Uterus (tissue), 4 donors: ENCODE measurements around the gene PGAM4. TPM values are rescaled to one million over a fixed set of nuclear protein-coding genes. Genes with fewer than 3 reads are reported as not detected.

Experiments
- DNase-seq, 2 donors: peaks; one replicate each; pipeline ENCODE4 v3.0.0-alpha.2; 2019 to 2020
- H3K27ac ChIP-seq, 2 donors: fragments of 200-600 bp; sonication (generic); 1 replicate in 1 of 2; 2 replicates in 1 of 2; pipeline ENCODE4 v1.5.1; 2016 to 2018
- H3K27me3 ChIP-seq, 2 donors: fragments of 200-600 bp; sonication (generic); one replicate each; pipeline ENCODE4 v1.5.1; 2018 to 2019; ENCODE audit warnings: control low read depth in 1 of 2
- H3K36me3 ChIP-seq, 2 donors: fragments of 200-600 bp; sonication (generic); one replicate each; pipeline ENCODE4 v1.5.1; 2019; ENCODE audit warnings: control low read depth in 1 of 2
- H3K4me1 ChIP-seq, 2 donors: fragments of 200-600 bp; sonication (generic); one replicate each; pipeline ENCODE4 v1.5.1; 2018 to 2019; ENCODE audit warnings: control low read depth in 1 of 2
- H3K4me3 ChIP-seq, 2 donors: fragments of 200-600 bp; sonication (generic); 1 replicate in 1 of 2; 2 replicates in 1 of 2; pipeline ENCODE4 v1.5.1; 2018 to 2019; ENCODE audit warnings: mild to moderate bottlenecking in 1 of 2
- H3K9me3 ChIP-seq, 2 donors: fragments of 200-600 bp; sonication (generic); one replicate each; pipeline ENCODE4 v1.5.1; 2019; ENCODE audit warnings: control low read depth in 1 of 2
- POLR2A ChIP-seq, 2 donors: fragments of 450-650 bp; IDR thresholded peaks; one replicate each; pipeline ENCODE4 v1.6.1; 2016; ENCODE audit warnings: antibody characterized with exemption in 2 of 2, mild to moderate bottlenecking in 1 of 2, moderate library complexity in 1 of 2
- intact Hi-C: fragments of 100-400 bp; cut with DNase I; formaldehyde crosslinking; loops from one replicate; pipeline ENCODE4 v1.15.1; 2023; ENCODE audit warnings: low total_unique reads
- total RNA-seq, 4 donors: library from RNA; depleted of rRNA in 3 of 4; stranded (reverse); fragments of >200 nt in 3 of 4; gene quantifications; one replicate each; pipeline versions ENCODE4 v1.1.0 to v1.2.4, GENCODE V29; 2014 to 2023
- TF ChIP-seq, protein P1 (sequence below), 4 experiments: fragments of 200-600 bp in 2 of 4; fragments of 450-650 bp in 2 of 4; sonication (generic) in 2 of 4; IDR thresholded peaks; one replicate each; pipeline ENCODE4 v1.5.1; 2016 to 2019; ENCODE audit warnings: antibody characterized with exemption in 4 of 4, mild to moderate bottlenecking in 2 of 4, moderate library complexity in 1 of 4
- donor health status: DM: yes; HTN: yes; CAD: no.

PGAM4 gene
- total RNA-seq, 4 donors from 2014 or later, result not detected

DNA sequence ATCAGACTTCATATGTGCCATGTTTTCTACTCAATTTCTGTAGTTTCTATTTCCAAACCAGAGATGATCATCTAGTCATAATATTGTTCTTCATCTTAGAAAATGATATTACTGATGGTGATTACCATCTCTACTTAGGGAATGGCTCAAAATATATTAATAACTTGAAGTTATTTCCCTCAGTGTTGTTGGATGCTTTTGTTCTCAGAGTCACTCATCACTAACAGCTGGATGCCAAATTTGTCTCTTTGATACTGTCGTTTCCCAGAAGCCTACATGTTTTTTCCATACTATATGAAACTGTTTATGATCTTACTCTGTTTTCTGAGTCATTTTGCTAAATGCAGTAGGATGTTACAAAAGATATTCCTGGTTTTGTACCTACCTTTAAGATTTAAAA is 8.9 kb downstream of the PGAM4 start:
- no peak for DNase-seq
- Histone ChIP-seq H3K27ac (no peak overlapping the region), H3K4me1 (no peaks in the 10 kb centered on the region), H3K36me3 (no peaks in the 10 kb centered on the region), H3K9me3 (no peaks in the 10 kb centered on the region), H3K27me3 (no peaks in the 10 kb centered on the region), H3K4me3 (no peak overlapping the region)
- intact Hi-C loops, result no loop called here
- TF ChIP-seq, protein P1, sequence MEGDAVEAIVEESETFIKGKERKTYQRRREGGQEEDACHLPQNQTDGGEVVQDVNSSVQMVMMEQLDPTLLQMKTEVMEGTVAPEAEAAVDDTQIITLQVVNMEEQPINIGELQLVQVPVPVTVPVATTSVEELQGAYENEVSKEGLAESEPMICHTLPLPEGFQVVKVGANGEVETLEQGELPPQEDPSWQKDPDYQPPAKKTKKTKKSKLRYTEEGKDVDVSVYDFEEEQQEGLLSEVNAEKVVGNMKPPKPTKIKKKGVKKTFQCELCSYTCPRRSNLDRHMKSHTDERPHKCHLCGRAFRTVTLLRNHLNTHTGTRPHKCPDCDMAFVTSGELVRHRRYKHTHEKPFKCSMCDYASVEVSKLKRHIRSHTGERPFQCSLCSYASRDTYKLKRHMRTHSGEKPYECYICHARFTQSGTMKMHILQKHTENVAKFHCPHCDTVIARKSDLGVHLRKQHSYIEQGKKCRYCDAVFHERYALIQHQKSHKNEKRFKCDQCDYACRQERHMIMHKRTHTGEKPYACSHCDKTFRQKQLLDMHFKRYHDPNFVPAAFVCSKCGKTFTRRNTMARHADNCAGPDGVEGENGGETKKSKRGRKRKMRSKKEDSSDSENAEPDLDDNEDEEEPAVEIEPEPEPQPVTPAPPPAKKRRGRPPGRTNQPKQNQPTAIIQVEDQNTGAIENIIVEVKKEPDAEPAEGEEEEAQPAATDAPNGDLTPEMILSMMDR (IDR thresholded peaks at IDR 0.05), result no peak
- no peak for TF ChIP-seq POLR2A (IDR thresholded peaks at IDR 0.05)

DNA sequence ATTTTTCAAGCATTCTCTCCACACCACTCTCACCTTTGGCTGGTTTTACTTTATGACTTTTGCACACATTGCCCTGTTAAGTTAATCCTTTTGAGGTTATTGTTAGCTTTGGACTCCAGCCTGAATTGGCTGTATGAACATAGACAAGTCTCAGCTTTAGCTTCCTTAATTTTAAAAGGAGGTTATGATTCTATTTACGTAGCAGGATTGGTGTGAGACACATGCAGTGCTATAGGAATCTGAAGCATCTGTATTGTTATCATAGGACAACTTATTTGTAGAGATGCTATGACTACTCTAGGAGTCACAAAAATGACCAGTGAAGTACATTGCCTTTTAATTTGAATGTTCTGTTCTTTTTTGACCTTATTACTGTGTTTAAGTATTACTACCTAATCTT is 15.7 kb downstream of the PGAM4 start:
- H3K27ac ChIP-seq, result no peak overlapping the region
- H3K4me1 ChIP-seq, result no peaks in the 10 kb centered on the region
- no peak for DNase-seq
- H3K36me3 ChIP-seq, result no peaks in the 10 kb centered on the region
- H3K9me3 ChIP-seq, result no peaks in the 10 kb centered on the region
- TF ChIP-seq POLR2A (IDR thresholded peaks at IDR 0.05), result no peak
- TF ChIP-seq, protein P1 (IDR thresholded peaks at IDR 0.05), result no peak
- intact Hi-C loops, result no loop called here
- H3K4me3 ChIP-seq, result no peak overlapping the region
- no peaks in the 10 kb centered on the region for H3K27me3 ChIP-seq

DNA sequence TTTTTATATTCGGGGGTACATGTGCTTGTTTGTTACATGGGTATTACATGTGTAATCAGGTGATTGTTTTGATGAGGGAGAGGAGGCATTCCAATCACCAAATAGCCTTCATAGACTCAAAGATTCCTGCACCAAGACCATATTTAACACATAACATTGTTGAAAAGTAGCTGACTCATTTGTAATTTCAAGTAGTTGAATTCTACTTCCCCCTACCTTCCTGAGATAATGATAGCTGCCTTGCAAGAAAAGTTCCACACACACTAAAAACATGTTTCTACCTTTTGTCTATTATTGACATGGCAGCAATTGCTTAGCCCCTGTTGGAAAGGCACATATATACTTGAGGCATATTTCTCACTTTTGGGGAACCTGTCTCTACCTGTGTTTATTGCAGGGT is 16.1 kb downstream of the PGAM4 start:
- Histone ChIP-seq H3K27ac (no peak overlapping the region), H3K4me1 (no peaks in the 10 kb centered on the region), H3K9me3 (no peaks in the 10 kb centered on the region), H3K4me3 (no peak overlapping the region), H3K27me3 (no peaks in the 10 kb centered on the region), H3K36me3 (no peaks in the 10 kb centered on the region)
- TF ChIP-seq POLR2A (IDR thresholded peaks at IDR 0.05), result no peak
- TF ChIP-seq, protein P1 (IDR thresholded peaks at IDR 0.05), result no peak
- no peak for DNase-seq
- intact Hi-C loops, result no loop called here

DNA sequence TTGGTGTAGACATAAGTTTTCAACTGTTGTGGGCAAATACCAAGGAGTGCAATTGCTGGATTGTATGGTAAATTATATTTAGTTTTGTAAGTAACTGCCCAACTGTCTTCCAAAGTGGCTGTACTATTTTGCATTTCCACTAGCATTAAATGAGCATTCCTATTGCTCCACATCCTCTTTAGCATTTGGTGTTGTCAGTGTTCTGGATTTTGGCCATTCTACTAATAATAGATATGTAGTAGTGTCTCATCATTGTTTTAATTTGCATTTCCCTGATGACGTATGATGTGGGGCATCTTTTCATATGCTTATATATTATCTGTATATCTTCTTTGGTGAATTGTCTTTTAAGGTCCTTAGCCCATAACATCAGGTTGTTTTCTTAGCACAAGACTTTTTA is 17.3 kb downstream of the PGAM4 start:
- no peak for DNase-seq
- no peak overlapping the region for H3K4me3 ChIP-seq
- no peaks in the 10 kb centered on the region for H3K4me1 ChIP-seq
- no peak overlapping the region for H3K27ac ChIP-seq
- no peaks in the 10 kb centered on the region for H3K36me3 ChIP-seq
- TF ChIP-seq POLR2A (IDR thresholded peaks at IDR 0.05), result no peak
- TF ChIP-seq, protein P1 (IDR thresholded peaks at IDR 0.05), result no peak
- H3K9me3 ChIP-seq, result no peaks in the 10 kb centered on the region
- intact Hi-C loops, result no loop called here
- H3K27me3 ChIP-seq, result no peaks in the 10 kb centered on the region

DNA sequence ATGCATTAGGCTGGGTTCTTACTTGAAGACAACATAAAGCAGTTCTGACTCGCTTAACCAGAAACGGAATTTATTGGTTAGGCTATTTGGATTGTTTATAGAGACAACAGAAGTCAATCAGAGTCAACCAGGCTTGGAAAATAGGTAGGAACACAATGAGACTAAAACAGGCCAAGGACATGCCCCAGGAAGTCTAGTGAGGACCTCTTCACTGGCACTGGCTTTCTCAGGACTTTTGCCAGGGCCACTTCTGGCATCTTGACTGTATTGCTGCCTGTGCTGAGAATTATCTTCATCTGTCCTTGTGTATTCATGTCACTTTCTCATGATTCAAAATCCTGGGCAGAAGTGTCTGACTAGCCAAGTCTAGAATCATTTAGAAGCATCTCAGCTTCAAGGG is 19.6 kb downstream of the PGAM4 start:
- intact Hi-C loops, result no loop called here
- H3K27me3 ChIP-seq, result no peaks in the 10 kb centered on the region
- no peak for DNase-seq
- TF ChIP-seq, protein P1 (IDR thresholded peaks at IDR 0.05), result no peak
- no peaks in the 10 kb centered on the region for H3K9me3 ChIP-seq
- H3K4me3 ChIP-seq, result no peak overlapping the region
- no peaks in the 10 kb centered on the region for H3K4me1 ChIP-seq
- H3K27ac ChIP-seq, result no peak overlapping the region
- no peaks in the 10 kb centered on the region for H3K36me3 ChIP-seq
